Endothelial cell (in vitro differentiated cells): ENCODE results near the gene SEC31A. TPM values are rescaled to one million over a fixed set of nuclear protein-coding genes. Genes with fewer than 3 reads are reported as not detected.

ENCODE experiments used
- DNase-seq: peaks from one replicate; pipeline ENCODE4 v3.0.0; 2021; ENCODE audit warnings: low spot score
- H3K27ac Mint-ChIP-seq: one replicate; pipeline ENCODE4 v1.8.0; 2021; ENCODE audit warnings: mixed read lengths, inconsistent platforms; ENCODE audit not compliant: unreplicated experiment
- H3K27me3 Mint-ChIP-seq: one replicate; pipeline ENCODE4 v1.8.0; 2021; ENCODE audit warnings: mild to moderate bottlenecking, moderate library complexity, mixed read lengths, inconsistent platforms; ENCODE audit not compliant: unreplicated experiment
- H3K36me3 Mint-ChIP-seq: one replicate; pipeline ENCODE4 v1.8.0; 2021; ENCODE audit warnings: mild to moderate bottlenecking, low read depth, mixed read lengths, inconsistent platforms; ENCODE audit not compliant: unreplicated experiment
- H3K4me1 Mint-ChIP-seq: one replicate; pipeline ENCODE4 v1.8.0; 2021; ENCODE audit warnings: mild to moderate bottlenecking, mixed read lengths, inconsistent platforms; ENCODE audit not compliant: unreplicated experiment
- H3K4me3 Mint-ChIP-seq: one replicate; pipeline ENCODE4 v1.8.0; 2021; ENCODE audit warnings: mild to moderate bottlenecking, mixed read lengths, inconsistent platforms; ENCODE audit not compliant: unreplicated experiment
- H3K9me3 Mint-ChIP-seq: one replicate; pipeline ENCODE4 v1.8.0; 2021; ENCODE audit warnings: mixed read lengths, inconsistent platforms; ENCODE audit not compliant: unreplicated experiment
- CTCF ChIP-seq: fragments of 200-600 bp; sonication (generic); IDR thresholded peaks from one replicate; pipeline ENCODE4 v1.5.0; 2021; ENCODE audit warnings: antibody characterized with exemption; ENCODE audit not compliant: unreplicated experiment
- total RNA-seq: library from RNA; stranded (reverse); fragmentation: NEBNext Ultra II Directional; extraction: Animal tissue kit (Norgen Biotek cat#: 25700); gene quantifications from one replicate; pipeline ENCODE4 v1.2.1, GENCODE V29; 2021; ENCODE audit not compliant: unreplicated experiment

Gene SEC31A
- total RNA-seq, 1 donor from 2014 or later = 172 TPM

GRCh38 chr4:82782626-82783345 lies 108.2 kb downstream of the SEC31A start:
- Mint-ChIP-seq H3K9me3 (no peaks in the 10 kb centered on the region), H3K4me3 (no peak overlapping the region), H3K27ac (no peak overlapping the region), H3K4me1 (peaks cover 26% of the 10 kb centered on the region), H3K27me3 (peaks cover 9% of the 10 kb centered on the region), H3K36me3 (no peaks in the 10 kb centered on the region)
- no peak for TF ChIP-seq CTCF
- no peak for DNase-seq

- Mint-ChIP-seq H3K4me1 (peaks cover 19% of the 10 kb centered on the region), H3K27me3 (peaks cover 6% of the 10 kb centered on the region), H3K36me3 (no peaks in the 10 kb centered on the region), H3K4me3 (no peak overlapping the region), H3K27ac (no peak overlapping the region), H3K9me3 (no peaks in the 10 kb centered on the region)
- DNase-seq = no peak
- TF ChIP-seq CTCF = no peak
Measured at GRCh38 chr4:82780752-82781231, 110.2 kb downstream of the SEC31A start.

- TF ChIP-seq CTCF = no peak
- no peak for DNase-seq
- no peaks in the 10 kb centered on the region for H3K36me3 Mint-ChIP-seq
- H3K27ac Mint-ChIP-seq = no peak overlapping the region
- no peaks in the 10 kb centered on the region for H3K9me3 Mint-ChIP-seq
- peaks cover 6% of the 10 kb centered on the region for H3K27me3 Mint-ChIP-seq
- H3K4me3 Mint-ChIP-seq = no peak overlapping the region
- H3K4me1 Mint-ChIP-seq = peaks cover 13% of the 10 kb centered on the region
Measured at GRCh38 chr4:82780170-82780751, 110.7 kb downstream of the SEC31A start.

- no peaks in the 10 kb centered on the region for H3K9me3 Mint-ChIP-seq
- DNase-seq = no peak
- H3K36me3 Mint-ChIP-seq = no peaks in the 10 kb centered on the region
- peaks cover 4% of the 10 kb centered on the region for H3K4me1 Mint-ChIP-seq
- H3K27ac Mint-ChIP-seq = no peak overlapping the region
- no peak for TF ChIP-seq CTCF
- H3K27me3 Mint-ChIP-seq = peaks cover 6% of the 10 kb centered on the region
- no peak overlapping the region for H3K4me3 Mint-ChIP-seq
Measured at GRCh38 chr4:82779032-82779431, 111.9 kb downstream of the SEC31A start.
